Right hindlimb (tissue), 1 donor: ENCODE results near the gene VPS35.
"Not testable (repeated sequence)": the region's sequence is repeated elsewhere in the genome, so short reads cannot be mapped to it uniquely, and the experiment has no call there.

ENCODE experiments used
- DNase-seq: peaks from one replicate; pipeline ENCODE4 v3.0.0-alpha.2; 2018

The VPS35 gene

DNA sequence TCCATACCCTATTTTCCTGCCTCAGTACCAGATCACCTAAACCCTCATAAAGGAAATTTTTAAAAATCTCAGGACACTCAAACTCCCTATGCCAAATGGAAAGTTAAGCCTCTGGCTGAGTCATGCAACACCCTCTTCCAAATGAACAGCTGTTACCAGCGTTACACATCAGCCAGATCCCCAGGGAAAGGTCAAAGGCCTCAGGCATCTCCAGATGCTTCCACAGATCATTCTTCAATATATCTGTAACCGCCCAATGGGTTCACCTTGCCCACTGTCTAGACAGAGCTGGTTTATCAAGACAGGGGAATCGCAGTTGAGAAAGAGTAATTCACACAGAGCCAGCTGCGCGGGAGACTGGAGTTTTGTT, 38.7 kb downstream of the VPS35 start:
- DNase-seq: no peak

DNA sequence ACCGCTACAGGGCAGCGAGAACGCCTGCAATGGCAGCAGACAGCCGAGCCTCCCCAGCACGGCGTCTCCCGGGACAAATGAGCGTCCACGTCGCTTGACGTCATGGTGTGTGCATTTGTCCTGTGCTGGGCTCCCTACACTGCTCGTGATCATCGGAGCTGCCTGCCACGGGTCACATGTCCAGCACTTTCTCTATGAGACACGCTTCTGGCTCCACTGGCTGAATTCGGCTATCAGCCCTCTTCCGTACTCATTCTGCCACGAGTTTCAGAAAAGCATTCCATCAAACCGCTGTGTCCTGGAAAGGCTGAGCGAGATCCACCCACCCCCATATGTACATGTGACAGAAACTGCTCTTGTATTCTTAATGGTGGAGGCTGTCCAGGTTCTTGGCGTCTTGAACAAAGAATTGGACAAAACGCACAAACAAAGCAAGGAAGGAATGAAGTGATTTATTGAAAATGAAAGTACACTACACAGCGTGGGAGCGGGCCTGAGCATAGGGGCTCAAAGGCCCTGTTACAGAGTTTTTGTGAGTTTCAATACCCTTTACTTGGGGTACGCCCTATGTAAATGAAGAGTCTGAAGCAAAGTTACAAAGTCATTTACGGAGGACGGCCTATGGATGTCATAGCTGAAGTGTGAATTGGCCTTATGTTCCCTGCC, 39.3 kb downstream of the VPS35 start:
- DNase-seq: peak; percentile 41

- DNase-seq: no peak
Observed at GRCh38 chr16:46648656-46649055, 40.3 kb downstream of the VPS35 start.

- DNase-seq: no peak
Observed at GRCh38 chr16:46638947-46639925, 49.7 kb downstream of the VPS35 start.

GRCh38 chr16:46632778-46633733, 55.9 kb downstream of the VPS35 start:
- DNase-seq: no peak

DNA sequence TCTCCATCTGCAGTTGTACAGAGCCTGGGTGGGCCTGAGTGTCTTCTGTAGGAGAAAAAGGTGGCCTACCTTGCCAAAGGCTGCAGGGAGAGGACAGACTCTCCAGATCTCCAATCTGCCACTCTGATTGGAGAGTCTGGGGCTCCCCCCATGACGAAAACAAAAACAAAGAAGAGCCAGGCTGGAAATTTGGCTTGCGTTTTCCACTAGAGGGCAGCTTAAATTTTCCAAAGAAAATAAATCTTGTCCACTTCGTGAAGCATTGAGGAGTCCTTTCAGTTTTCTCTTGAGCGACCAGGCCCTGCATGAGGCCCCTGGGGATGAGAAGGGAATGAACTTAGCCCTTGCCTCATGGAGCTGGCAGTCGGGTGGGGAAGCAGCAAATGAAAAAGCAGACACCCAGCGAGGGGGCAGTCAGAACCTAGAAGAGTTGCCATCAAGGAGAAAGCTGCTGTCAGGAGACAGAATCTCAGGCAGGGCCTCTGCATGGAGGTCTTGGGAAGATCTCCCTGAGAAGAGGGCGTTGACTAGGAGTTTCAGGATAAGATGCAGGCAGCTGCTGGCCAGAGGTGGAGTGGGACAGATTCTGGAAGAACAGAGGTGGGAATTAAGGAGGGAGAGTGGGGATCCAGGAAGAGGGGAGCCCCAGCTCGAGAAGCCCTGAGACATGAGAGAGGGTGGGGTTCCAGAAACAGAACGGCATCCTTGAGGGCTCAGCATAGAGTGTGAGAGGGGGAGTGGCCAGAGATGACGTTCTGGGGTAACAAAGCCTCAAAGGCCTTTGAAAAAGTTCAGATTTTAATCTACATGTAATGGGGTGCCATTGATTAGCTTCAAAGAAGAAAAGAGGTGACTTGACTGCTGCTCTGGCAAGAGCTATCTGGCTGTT, 59.4 kb downstream of the VPS35 start:
- no peak for DNase-seq

DNA sequence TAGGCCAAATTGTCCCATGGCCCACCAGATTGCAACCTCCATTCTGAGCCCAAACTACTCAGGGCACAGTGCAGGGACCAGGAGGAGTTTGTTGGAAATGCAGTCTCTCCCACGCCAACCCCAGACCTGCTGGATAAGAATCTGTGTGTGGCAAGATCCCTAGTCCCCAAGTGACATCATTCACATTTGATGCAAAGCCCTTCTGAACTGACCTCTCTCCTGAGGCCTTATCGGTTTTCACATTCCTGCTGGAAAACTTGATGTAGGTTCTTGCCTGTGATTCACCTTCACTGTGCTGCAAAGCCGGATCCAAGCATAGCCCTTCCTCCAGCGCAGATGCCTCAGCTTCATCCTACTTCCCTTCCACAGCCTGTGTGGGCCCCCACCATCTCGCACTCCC, 61.2 kb downstream of the VPS35 start:
- DNase-seq: no peak

DNA sequence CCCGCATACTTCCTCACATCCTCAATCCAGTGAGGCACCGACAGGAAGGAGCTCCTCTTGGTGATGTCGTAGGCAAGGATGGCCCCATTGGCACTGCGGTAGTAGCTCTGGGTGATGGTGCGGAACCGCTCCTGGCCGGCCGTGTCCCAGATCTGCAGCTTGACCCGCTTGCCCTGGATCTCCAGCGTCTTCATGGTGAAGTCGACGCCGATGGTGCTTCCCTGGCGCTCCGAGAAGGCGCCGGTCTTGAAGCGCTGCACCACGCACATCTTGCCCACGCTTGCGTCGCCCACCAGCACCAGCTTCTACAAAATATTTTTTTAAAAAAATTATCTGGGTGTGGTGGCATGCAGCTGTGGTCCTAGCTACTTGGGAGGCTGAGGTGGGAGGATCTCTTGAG, 62.3 kb downstream of the VPS35 start:
- not testable (repeated sequence) for DNase-seq

DNA sequence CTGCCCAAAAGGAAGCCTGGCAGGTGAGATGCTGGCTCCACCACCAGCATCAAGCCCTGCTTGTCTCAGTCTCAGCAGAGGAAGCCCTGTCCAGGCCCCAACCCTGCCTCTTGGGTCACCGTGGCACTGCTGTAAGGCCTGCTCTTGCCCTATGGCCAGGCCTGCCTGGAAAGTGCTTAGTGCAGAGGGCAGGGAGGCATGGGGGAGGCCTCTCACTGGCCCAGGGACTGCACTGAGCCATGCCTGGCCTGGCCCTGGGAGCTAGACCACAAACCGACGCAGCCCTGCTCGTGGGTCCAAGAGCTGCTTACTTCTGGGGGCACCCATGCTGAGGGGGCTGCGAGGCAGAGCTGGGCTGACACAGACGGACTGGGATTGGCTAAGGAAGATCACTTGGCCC, 64.1 kb downstream of the VPS35 start:
- DNase-seq: not testable (repeated sequence)

GRCh38 chr16:46623707-46624106, 65.3 kb downstream of the VPS35 start:
- not testable (repeated sequence) for DNase-seq

DNA sequence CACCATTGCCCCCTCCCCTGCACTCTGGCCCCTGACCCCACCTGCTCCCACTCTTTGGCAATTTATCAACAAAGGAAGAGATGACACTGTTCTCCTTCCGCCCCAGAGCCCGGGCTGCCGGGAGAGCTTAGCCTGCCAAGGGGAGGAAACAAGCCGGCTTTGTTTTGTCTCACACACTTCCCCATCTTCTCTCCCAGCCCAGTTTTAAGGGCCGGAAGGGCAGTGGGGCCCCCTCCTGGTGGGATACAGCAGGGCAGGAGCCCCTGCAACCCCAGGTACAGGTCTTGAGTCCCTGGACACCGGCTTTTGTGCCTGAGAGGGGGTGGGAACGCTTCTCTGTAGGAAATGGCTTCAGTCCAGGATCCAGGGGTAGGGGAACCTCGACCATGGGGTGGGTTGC, 65.7 kb downstream of the VPS35 start:
- DNase-seq: not testable (repeated sequence)

DNA sequence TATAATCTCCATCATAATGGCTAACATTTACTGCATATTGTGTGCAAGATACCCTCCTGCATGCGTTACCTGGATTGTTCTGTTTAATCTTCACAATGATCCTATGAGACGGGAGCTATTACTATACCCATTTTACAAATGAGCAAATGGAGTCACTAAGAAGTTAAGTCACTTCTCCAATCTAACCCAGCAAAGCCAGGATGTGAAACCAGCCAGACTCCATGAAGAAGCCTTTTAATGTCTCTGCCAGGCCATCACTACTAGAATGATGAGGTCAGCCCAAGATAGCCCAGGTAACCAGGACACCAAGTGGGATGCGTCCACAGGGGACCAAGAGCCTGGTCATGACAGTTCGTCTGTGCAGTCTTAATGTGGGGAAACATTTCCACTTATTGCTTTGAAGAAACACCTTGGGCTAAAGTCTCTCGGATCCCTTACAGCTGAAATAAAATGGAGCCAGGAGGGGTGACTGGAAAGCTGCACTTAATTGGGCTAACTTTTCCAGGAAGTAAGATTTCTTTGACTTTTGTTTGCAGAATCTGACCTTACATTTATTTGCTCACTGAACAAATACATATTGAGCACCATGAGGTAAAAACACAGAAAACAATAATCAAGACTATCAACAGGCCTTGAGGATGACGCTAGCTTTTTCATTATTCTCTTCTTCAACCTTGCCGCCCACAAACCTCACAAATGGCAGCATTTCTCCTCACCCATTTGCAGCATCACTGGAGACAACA, 66.9 kb downstream of the VPS35 start:
- no peak for DNase-seq

- peak; percentile 93 for DNase-seq
Observed at GRCh38 chr16:46621006-46621933, 67.7 kb downstream of the VPS35 start, which contains the start of gene SHCBP1. TSS of gene SHCBP1 (minus strand) at chr16:46621379. CDS start at chr16:46621359, 20 bp downstream.

GRCh38 chr16:46620266-46621005, 68.5 kb downstream of the VPS35 start:
- peak; percentile 24 for DNase-seq

GRCh38 chr16:46618516-46618915, 70.5 kb downstream of the VPS35 start:
- no peak for DNase-seq

DNA sequence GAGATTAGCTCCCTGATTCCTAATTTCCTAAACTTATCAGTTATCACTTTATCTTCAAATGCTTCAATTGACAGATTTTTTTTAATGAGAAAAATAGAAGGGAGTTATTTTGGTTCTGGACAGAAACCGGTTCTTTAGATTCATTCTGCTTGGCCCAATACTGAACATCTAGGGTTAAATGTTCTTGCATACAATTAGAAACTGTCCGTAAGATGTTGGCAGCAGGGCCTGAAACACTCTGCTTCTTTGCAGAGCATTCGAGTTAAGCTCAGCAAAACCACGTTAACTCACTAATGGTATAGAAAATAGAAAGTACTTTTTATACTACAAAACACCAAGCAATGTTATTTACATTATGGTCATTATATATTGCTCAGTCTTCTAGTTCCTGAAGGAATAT, 75.0 kb downstream of the VPS35 start:
- DNase-seq: no peak

DNA sequence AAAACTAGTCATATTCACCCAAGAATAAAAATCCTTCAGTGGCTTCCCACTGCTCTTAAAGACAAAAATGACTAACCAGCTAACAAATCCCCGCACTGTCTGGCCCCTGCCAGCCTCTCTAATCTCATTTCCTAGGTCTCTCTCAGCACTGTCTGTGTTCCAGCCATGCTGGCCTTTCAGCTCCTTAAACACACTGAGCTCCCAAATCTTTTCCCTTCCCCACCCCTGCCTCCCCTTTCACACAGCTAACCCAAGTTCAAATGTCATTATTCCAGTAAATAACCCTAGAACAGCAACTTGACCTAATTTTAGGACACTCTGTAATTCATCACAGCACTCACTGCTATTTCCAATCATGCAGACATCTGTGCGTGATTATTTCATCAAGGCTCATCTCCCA, 75.6 kb downstream of the VPS35 start:
- DNase-seq: no peak

DNA sequence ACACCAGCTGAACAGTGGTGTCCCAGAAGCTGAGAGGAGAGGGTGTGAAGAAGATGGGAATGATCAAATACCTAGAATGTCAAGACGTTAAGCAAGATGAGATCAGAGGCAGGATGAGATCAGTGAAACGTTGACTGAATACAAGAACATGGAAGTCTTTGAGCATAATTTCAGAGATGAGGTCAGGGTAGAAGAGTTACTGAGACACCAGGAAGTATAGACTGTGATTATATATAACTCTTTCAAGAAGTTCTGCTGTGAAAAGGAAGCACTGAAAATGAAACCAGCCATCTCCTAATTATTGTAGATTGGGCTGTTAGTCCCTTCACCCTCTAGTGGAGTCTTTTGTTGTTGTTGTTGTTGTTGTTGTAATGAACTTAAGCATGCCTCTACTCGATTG, 76.9 kb downstream of the VPS35 start:
- no peak for DNase-seq

DNA sequence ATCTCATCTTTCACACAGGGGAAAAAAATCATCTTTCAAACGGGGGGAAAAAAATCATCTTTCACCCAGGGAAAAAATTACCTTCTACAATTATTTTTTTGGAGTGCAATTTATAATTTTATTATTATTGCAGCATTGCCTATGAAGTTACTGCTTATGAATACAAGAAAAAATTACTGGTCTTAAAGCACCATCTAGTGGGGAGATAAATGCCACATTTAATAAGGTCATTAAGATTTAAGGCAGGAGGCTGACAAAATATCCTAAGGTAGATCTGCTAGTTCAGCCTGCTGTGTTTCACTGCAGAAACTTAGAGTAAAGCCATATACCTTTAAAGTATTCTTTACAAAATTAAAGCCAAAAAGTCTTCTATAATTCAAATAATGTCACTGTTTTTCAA, 81.4 kb downstream of the VPS35 start:
- DNase-seq: no peak
